Neural cell (in vitro differentiated cells): Measurements from ENCODE around the gene KLF2. TPM values are rescaled to one million over a fixed set of nuclear protein-coding genes. Genes with fewer than 3 reads are reported as not detected.

Experiments used
- H2AFZ ChIP-seq: fragments of 200-600, 300-800 bp; sonication (generic), shearing (Covaris generic); 2 replicates; pipeline ENCODE4 v1.6.0; 2014; ENCODE audit warnings: low read depth, mild to moderate bottlenecking, antibody characterized with exemption, low read length, moderate library complexity
- H3F3A ChIP-seq: fragments of 200-600 bp; shearing (Covaris generic); 2 replicates; pipeline ENCODE4 v1.6.1; 2016; ENCODE audit warnings: mild to moderate bottlenecking, moderate library complexity, mixed read lengths, antibody characterized with exemption, low read length; ENCODE audit not compliant: insufficient read depth, poor library complexity, severe bottlenecking
- H3K27ac ChIP-seq: fragments of 200-600, 300-800 bp; sonication (generic), shearing (Covaris generic); 2 replicates; pipeline ENCODE4 v1.5.1; 2014; ENCODE audit warnings: mild to moderate bottlenecking, low read length, moderate library complexity
- H3K27me3 ChIP-seq: fragments of 300-800, 200-600 bp; sonication (generic), shearing (Covaris generic); 2 replicates; pipeline ENCODE4 v1.6.0; 2014; ENCODE audit warnings: mild to moderate bottlenecking, low read depth, low read length, moderate library complexity; ENCODE audit not compliant: insufficient read depth
- H3K36me3 ChIP-seq: fragments of 300-800, 200-600 bp; sonication (generic), shearing (Covaris generic); 2 replicates; pipeline ENCODE4 v1.5.1; 2014; ENCODE audit warnings: mild to moderate bottlenecking, antibody characterized with exemption, low read length, moderate library complexity; ENCODE audit not compliant: insufficient read depth
- H3K4me2 ChIP-seq: fragments of 300-800, 200-600 bp; sonication (generic), shearing (Covaris generic); 2 replicates; pipeline ENCODE4 v1.6.0; 2014; ENCODE audit warnings: mild to moderate bottlenecking, low read length
- H3K4me3 ChIP-seq: fragments of 300-800, 200-600 bp; sonication (generic), shearing (Covaris generic); 2 replicates; pipeline ENCODE4 v1.5.1; 2014; ENCODE audit warnings: mild to moderate bottlenecking, low read length, moderate library complexity
- H3K79me2 ChIP-seq: fragments of 200-600 bp; shearing (Covaris generic); replicated peaks from 2 replicates; pipeline ENCODE4 v1.6.0; 2014; ENCODE audit warnings: mild to moderate bottlenecking, low read length, moderate library complexity; ENCODE audit not compliant: insufficient read depth
- H3K9ac ChIP-seq: fragments of 300-800, 200-600 bp; sonication (generic), shearing (Covaris generic); 2 replicates; pipeline ENCODE4 v1.6.1; 2016; ENCODE audit warnings: mild to moderate bottlenecking, low read length, mixed read lengths
- H3K9me2 ChIP-seq: fragments of 200-600 bp; shearing (Covaris generic); 2 replicates; pipeline ENCODE4 v1.6.1; 2016; ENCODE audit warnings: mild to moderate bottlenecking, low read length, mixed read lengths; ENCODE audit not compliant: insufficient read depth
- H3K9me3 ChIP-seq: fragments of 200-600, 300-800 bp; sonication (generic), shearing (Covaris generic); 2 replicates; pipeline ENCODE4 v1.6.1; 2016; ENCODE audit warnings: mild to moderate bottlenecking, mixed run types, low read length, moderate library complexity, mixed read lengths
- H4K20me1 ChIP-seq: fragments of 200-600 bp; shearing (Covaris generic); 2 replicates; pipeline ENCODE4 v1.6.1; 2016; ENCODE audit warnings: mild to moderate bottlenecking, mixed run types; ENCODE audit not compliant: insufficient read depth
- CTCF ChIP-seq: fragments of 450-650 bp; IDR thresholded peaks from 2 replicates; pipeline ENCODE4 v1.5.1; 2014; ENCODE audit warnings: antibody characterized with exemption, mild to moderate bottlenecking, moderate library complexity; ENCODE audit not compliant: poor library complexity, severe bottlenecking
- EP300 ChIP-seq: fragments of 450-650 bp; conservative IDR thresholded peaks from 2 replicates; pipeline ENCODE4 v1.6.1; 2014; ENCODE audit warnings: antibody characterized with exemption, mild to moderate bottlenecking, moderate library complexity; ENCODE audit not compliant: poor library complexity, severe bottlenecking
- EZH2 ChIP-seq: fragments of 200-600, 300-800 bp; shearing (Covaris generic), sonication (generic); IDR thresholded peaks from 2 replicates; pipeline ENCODE4 v1.6.1; 2014; ENCODE audit warnings: antibody characterized with exemption, low read length, borderline replicate concordance, mild to moderate bottlenecking; ENCODE audit not compliant: insufficient read depth, poor library complexity, severe bottlenecking
- MXI1 ChIP-seq: fragments of 450-650 bp; conservative IDR thresholded peaks from 2 replicates; pipeline ENCODE4 v1.6.1; 2014; ENCODE audit warnings: antibody characterized with exemption, mild to moderate bottlenecking; ENCODE audit not compliant: poor library complexity, severe bottlenecking
- POLR2AphosphoS5 ChIP-seq: IDR thresholded peaks from 2 replicates; pipeline ENCODE4 v1.6.1; 2012
- RAD21 ChIP-seq: fragments of 450-650 bp; conservative IDR thresholded peaks from 2 replicates; pipeline ENCODE4 v1.6.1; 2014; ENCODE audit warnings: antibody characterized with exemption, mild to moderate bottlenecking, moderate library complexity
- REST ChIP-seq: IDR thresholded peaks from 2 replicates; pipeline ENCODE4 v1.6.1; 2012; ENCODE audit warnings: borderline replicate concordance
- SMC3 ChIP-seq: fragments of 450-650 bp; conservative IDR thresholded peaks from 2 replicates; pipeline ENCODE4 v1.6.1; 2014; ENCODE audit warnings: antibody characterized with exemption, mild to moderate bottlenecking, moderate library complexity; ENCODE audit not compliant: poor library complexity
- TAF1 ChIP-seq: IDR thresholded peaks from 2 replicates; pipeline ENCODE4 v1.6.1; 2012; ENCODE audit warnings: low read depth
- polyA plus RNA-seq: library from polyadenylated mRNA; depleted of rRNA; stranded (reverse); fragments of >200 nt; gene quantifications from 2 replicates; pipeline ENCODE4 v1.2.3, GENCODE V29; 2014

The KLF2 gene
- polyA plus RNA-seq, 1 donor from 2014 or later = 0.15 TPM

- H3K4me3 ChIP-seq = no peak overlapping the region
- no peak overlapping the region for H3K9ac ChIP-seq
- H3K4me2 ChIP-seq = no peak overlapping the region
- no peaks in the 10 kb centered on the region for H3K27me3 ChIP-seq
- H3K9me3 ChIP-seq = no peaks in the 10 kb centered on the region
- no peaks in the 10 kb centered on the region for H3F3A ChIP-seq
- no peak overlapping the region for H2AFZ ChIP-seq
- H3K36me3 ChIP-seq = no peaks in the 10 kb centered on the region
- no peaks in the 10 kb centered on the region for H4K20me1 ChIP-seq
- TF ChIP-seq SMC3 (no peak), CTCF (no peak), EZH2 (no peak), MXI1 (no peak), RAD21 (no peak), EP300 (no peak), POLR2AphosphoS5 (no peak), TAF1 (no peak), REST (no peak)
- no peaks in the 10 kb centered on the region for H3K9me2 ChIP-seq
- H3K79me2 ChIP-seq = no peaks in the 10 kb centered on the region
- no peak overlapping the region for H3K27ac ChIP-seq
Measured at GRCh38 chr19:16306728-16307402, 17.8 kb upstream of the KLF2 start.

GRCh38 chr19:16308081-16308480 is 16.5 kb upstream of the KLF2 start:
- Histone ChIP-seq H4K20me1 (no peaks in the 10 kb centered on the region), H3K36me3 (no peaks in the 10 kb centered on the region)
- TF ChIP-seq CTCF (no peak), RAD21 (no peak)

More at GRCh38 chr19:16308081-16308480, 16.5 kb upstream of the KLF2 start:
- H3K9me2 ChIP-seq = no peaks in the 10 kb centered on the region
- H3K27me3 ChIP-seq = no peaks in the 10 kb centered on the region
- no peaks in the 10 kb centered on the region for H3K79me2 ChIP-seq
- no peak overlapping the region for H3K4me3 ChIP-seq
- H3F3A ChIP-seq = no peaks in the 10 kb centered on the region
- no peaks in the 10 kb centered on the region for H3K9me3 ChIP-seq
- no peak overlapping the region for H2AFZ ChIP-seq
- H3K27ac ChIP-seq = no peak overlapping the region
- H3K4me2 ChIP-seq = no peak overlapping the region
- no peak overlapping the region for H3K9ac ChIP-seq
